AG09319 (cell line): ENCODE measurements around the gene SLC10A1.

Experiments
- DNase-seq: peaks from one replicate; pipeline ENCODE4 v3.0.0-alpha.2; 2010; ENCODE audit warnings: low read depth; ENCODE audit errors: extremely low read depth
- CTCF ChIP-seq: IDR thresholded peaks from 2 replicates; pipeline ENCODE4 v1.5.1; 2011; ENCODE audit warnings: low read depth, mild to moderate bottlenecking, inconsistent platforms, low read length, moderate library complexity

The SLC10A1 gene

GRCh38 chr14:69796797-69797500, at the start of gene SLC10A1:
SLC10A1 (minus strand) TSS chr14:69797241; CDS start chr14:69797155, 86 bp downstream.
- DNase-seq = no peak
- TF ChIP-seq CTCF = no peak

DNA sequence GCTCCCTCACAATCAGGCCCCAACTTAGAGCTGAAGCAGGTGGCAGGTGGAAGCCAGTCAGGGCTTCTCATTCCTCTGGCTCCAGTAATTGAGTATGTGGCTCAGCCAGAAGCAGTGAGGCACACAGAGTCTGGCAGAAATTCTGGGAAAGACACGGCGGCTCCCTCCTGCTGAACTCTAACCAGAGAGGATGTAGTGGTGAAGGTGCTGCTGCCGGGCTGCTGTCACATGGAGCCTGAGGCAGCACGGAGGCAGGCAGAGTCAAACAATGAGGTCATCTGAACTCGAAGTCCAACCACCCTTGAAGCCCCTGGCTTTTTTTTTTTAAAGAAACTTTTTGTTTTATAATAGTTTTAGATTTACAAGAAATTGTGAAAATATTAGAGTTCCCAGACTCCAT, 48.7 kb upstream of the SLC10A1 start:
- TF ChIP-seq CTCF = no peak
- no peak for DNase-seq

DNA sequence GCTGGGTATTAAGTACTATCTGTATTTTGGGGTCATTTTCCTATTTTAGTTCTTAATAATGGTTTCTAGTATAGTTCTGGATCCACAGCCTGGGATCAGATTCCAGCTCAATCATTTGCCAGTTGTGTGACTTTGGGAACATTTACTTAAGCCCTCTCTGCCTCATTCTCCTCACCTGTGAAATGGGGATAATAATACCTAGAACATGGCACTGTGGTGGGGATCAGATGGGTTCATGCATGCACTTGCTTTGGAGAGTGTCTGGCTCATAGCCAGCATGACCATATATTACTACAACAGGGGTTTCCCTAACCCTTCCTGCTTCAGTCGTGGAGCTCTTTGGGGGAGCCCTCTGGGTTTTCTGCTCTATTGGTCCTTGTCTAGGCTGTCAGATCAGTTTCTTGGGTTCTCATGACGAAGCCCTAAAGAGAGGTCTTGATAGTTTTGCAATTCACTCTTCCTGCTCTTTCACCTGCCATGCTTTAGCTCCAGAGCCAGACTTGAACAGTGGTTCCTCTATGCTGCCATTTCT, 48.1 kb upstream of the SLC10A1 start:
- TF ChIP-seq CTCF = no peak

GRCh38 chr14:69844171-69844570, 47.1 kb upstream of the SLC10A1 start:
- no peak for DNase-seq

More for the DNA sequence above, 48.1 kb upstream of the SLC10A1 start:
- no peak for DNase-seq

DNA sequence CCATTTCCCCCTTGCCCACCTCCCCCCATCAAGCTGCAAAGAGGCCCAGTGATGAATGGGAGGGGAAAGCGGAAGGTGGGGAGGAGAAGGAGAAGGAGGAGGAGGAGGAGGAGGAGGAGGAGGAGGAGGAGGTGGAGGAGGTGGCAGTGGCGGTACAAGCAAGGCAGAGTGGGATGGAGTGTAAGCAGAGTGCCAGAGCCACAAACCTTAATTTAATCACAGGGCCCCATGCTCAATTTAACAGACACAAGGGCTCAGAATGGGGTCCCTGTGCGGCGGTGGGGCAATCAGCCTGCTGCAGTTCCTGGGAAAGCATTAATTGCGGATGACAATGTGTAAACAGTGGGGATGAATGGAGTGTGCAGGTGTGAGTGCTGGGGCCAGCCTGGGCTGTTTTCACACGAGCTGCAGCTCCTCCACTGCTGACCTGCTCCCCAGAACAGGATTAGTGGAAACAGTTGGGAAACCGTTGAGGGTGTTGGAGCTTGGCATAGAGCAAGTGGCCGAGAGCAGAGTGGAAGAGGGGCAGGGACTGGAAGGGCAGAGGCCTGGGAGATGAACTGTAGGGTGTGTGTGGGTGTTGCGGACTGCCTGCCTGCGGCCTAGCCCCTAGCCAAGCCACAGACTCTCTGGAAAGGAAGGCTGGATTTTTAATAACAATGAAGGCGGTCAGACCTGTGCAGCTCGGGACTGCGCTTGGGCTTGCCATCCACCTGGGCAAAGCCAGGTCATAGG, 45.8 kb upstream of the SLC10A1 start:
- no peak for TF ChIP-seq CTCF
- no peak for DNase-seq

More at GRCh38 chr14:69844171-69844570, 47.1 kb upstream of the SLC10A1 start:
- TF ChIP-seq CTCF = no peak

DNA sequence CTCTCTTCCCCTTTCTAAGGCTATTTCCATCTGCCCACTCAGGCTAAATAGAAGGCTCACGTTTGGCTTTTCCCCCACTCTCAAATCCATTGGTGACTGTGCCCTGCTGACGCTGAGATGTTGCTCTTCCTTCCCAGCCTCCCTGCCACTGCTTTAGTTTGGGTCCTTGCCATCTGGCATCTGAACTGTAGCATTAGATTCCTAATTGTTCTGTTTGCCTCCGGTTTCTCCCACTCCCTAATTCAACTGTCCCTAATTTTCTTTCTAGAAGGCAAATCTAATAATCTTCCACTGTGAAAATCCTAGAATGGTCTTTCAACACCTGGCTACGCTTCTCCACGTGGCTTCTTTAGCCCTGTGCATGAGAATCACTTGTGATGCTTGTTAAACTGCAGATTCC, 44.6 kb upstream of the SLC10A1 start:
- no peak for DNase-seq
- TF ChIP-seq CTCF = no peak

GRCh38 chr14:69839661-69840060, 42.6 kb upstream of the SLC10A1 start:
- no peak for TF ChIP-seq CTCF
- DNase-seq = no peak
